ENCODE data around the gene PSME2.

GRCh38 chr14:24167469-24168114 is 21.2 kb upstream of the PSME2 start:
- no peak for TF ChIP-seq CTCF (conservative IDR thresholded peaks at IDR 0.05; ENCODE audit: low read length)
- TF ChIP-seq EZH2phosphoT487 (IDR thresholded peaks at IDR 0.05; ENCODE audit: borderline replicate concordance, low read depth, low read length) = no peak
